ENCODE measurements around the gene IMP3. TPM values are rescaled to one million over a fixed set of nuclear protein-coding genes. Genes with fewer than 3 reads are reported as not detected.

The IMP3 gene
- total RNA-seq, 4 donors from 2014 or later: 161 to 204 (median 185) TPM

GRCh38 chr15:75616766-75617165 lies 23.3 kb downstream of the IMP3 start:
- no peak for TF ChIP-seq POLR2A (IDR thresholded peaks at IDR 0.05)
- TF ChIP-seq CTCF (IDR thresholded peaks at IDR 0.05): no peak
- no peak for DNase-seq (ENCODE audit: low spot score in 2 of 2)
- no peak overlapping the region for H3K4me3 ChIP-seq (ENCODE audit: low read depth, poor library complexity, severe bottlenecking)
- intact Hi-C loops (cut with DNase I; ENCODE audit: low total_unique reads): no loop called here

GRCh38 chr15:75606711-75607699 lies 33.0 kb downstream of the IMP3 start:
- H3K4me3 ChIP-seq (ENCODE audit: low read depth, poor library complexity, severe bottlenecking): no peak overlapping the region
- no peak for DNase-seq (ENCODE audit: low spot score in 2 of 2)
- intact Hi-C loops (cut with DNase I; ENCODE audit: low total_unique reads): no loop called here
- TF ChIP-seq POLR2A (IDR thresholded peaks at IDR 0.05): no peak
- no peak for TF ChIP-seq CTCF (IDR thresholded peaks at IDR 0.05)
- 65 to 73% methylated on average over 6 of the region's 6 CpGs for WGBS, 2 donors

- WGBS, 2 donors: 92 to 94% methylated on average over 8 of the region's 8 CpGs
- intact Hi-C loops (cut with DNase I; ENCODE audit: low total_unique reads): no loop called here
- no peak for DNase-seq (ENCODE audit: low spot score in 2 of 2)
- no peak for TF ChIP-seq CTCF (IDR thresholded peaks at IDR 0.05)
- TF ChIP-seq POLR2A (IDR thresholded peaks at IDR 0.05): no peak
- no peak overlapping the region for H3K4me3 ChIP-seq (ENCODE audit: low read depth, poor library complexity, severe bottlenecking)
These were observed 34.0 kb downstream of the IMP3 start for GRCh38 chr15:75606026-75606425.

DNA sequence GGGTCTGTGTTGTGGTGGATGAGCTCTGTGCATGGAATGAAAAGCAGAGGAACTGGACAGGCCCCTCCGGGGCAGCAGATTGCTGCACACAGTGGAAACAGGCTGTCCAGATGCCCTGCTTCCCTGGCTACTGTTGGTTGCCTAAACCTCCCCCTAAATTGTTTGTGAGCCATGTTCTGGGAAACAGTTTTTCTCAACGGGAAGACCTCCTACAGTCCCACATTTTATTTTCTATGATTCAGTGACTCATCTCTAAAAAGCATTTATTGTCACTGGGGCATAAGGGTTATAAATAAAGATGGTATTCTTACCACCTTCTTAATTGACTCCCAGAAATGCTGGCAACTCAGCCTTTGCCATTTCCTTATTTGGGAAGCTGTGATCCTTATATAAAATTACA lies 40.6 kb downstream of the IMP3 start:
- 51 to 55% methylated on average over 2 of the region's 2 CpGs for WGBS, 2 donors
- DNase-seq (ENCODE audit: low spot score in 2 of 2): no peak
- no peak overlapping the region for H3K4me3 ChIP-seq (ENCODE audit: low read depth, poor library complexity, severe bottlenecking)
- intact Hi-C loops (cut with DNase I; ENCODE audit: low total_unique reads): no loop called here
- TF ChIP-seq POLR2A (IDR thresholded peaks at IDR 0.05) (no peak), CTCF (IDR thresholded peaks at IDR 0.05) (no peak)

- TF ChIP-seq CTCF (IDR thresholded peaks at IDR 0.05) (no peak), POLR2A (IDR thresholded peaks at IDR 0.05) (no peak)
- WGBS, 2 donors: 90 to 94% methylated on average over 4 of the region's 4 CpGs
- DNase-seq (ENCODE audit: low spot score in 2 of 2): no peak
- H3K4me3 ChIP-seq (ENCODE audit: low read depth, poor library complexity, severe bottlenecking): no peak overlapping the region
- intact Hi-C loops (cut with DNase I; ENCODE audit: low total_unique reads): no loop called here
These were observed 41.7 kb downstream of the IMP3 start for GRCh38 chr15:75598361-75598760.

Measured in lower leg skin (tissue), 4 donors.